GM04503 (cell line): Measurements from ENCODE around the gene MRPL55.

Source experiments
- DNase-seq: peaks from one replicate; pipeline ENCODE4 v3.0.0-alpha.2; 2012; ENCODE audit warnings: low read depth

Gene MRPL55

DNA sequence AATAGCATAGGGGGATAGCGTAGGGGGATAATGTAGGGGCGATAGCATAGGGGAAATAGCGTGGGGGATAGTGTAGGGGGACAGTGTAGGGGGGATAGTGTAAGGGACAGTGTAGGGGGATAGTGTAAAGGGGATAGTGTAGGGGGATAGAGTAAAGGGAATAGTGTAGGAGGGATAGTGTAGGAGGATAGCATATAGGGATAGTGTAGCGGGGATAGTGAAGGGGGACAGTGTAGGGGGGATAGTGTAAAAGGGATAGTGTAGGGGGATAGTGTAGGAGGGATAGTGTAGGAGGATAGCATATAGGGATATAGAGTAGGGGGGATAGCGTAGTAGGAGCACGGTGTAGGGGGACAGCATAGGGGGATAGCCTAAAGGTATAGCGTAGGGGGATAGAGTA, 40.7 kb downstream of the MRPL55 start:
- no peak for DNase-seq

DNA sequence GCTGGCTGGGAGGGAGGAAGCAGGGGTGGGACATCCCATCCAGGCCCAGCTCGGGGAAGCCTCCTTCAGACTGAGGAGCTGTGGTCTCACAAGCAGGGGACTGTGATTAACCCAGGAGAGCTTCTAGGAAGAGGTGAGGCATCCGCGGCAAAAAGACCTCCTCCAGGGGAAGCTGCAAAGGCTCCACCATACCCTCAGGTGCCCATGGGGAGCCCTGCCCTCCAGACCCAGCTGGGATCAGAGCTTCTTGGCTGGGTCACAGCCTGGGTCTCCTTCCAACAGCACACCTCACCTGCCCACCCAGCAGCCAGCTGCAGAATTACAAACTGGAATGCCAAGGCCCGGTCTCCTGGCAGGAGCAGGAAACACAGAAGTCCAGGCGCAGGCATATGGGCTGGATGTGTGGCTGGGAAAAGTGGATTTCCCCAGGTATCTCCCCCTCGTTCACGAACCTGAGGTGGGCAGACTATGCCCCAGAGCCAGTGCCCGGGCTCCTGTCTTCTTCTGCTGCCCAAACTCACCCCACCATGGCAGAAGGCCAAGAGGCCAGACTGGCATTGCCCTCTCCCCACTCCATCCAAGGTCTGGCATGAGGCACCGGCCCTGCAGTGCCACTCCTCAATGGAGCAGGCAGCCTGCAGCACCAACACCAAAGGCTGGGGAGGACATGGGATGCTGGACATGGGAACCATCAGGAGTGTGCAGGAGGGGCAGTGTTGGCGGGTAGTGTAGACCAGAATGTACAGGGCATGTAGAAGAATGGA, 42.0 kb downstream of the MRPL55 start:
- DNase-seq: no peak

DNA sequence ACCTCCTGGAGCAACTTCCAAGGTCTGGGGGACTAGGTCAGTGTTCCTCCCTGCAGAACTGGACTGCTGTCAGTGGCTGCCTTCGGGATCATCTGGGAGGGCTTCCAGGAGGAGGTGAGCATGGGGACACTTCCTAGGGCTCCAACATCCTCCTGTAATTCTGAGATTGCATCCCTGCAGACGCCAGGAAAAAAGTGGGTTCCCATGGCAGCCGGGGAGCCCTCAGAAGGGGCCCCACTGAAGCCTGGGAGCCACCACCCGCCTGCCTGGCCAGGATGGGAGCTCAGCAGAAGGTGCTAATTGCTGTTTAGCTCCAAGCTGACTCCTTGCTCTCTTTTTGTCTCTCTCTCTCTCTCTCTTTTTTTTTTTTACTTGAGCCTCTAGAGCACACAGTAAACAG, 42.7 kb downstream of the MRPL55 start:
- no peak for DNase-seq

DNA sequence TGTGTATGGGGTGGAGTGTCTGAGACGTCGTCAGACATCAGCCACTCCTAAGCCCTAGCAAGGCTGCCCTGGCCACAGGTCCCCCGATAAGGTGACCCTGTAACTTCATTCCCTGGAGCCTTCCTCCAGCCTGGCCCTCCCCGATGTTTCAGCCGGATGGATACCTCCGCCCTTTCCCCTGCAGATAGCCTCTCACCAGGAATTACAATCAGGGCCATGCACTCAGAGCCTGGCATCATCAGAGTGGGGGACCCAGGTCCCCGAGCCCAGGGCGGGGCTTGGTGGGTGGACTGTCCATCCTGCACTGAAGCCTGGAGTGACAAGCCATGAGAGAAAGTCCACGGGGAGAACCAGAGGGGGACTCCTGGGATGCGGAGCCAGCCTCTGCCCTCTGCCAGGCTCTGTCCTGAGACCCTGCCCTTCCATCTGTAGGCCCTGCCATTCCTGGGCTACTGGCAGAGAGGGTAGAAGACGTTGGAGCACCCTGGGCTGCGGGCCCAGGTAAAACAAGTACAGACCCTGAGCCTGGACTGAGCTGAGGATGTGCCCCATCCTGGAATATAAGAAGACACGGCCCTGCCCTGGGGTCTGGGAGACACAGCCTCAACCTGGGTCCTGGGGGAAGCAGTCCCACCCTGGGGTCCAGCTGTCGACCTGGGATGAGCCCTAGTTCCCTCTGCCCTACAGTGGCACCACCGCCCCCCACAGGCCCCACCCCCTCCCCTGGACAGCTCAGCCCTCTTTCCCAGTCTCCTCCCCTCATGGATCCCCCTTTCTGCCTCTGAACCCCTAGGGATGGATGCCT, 43.4 kb downstream of the MRPL55 start:
- no peak for DNase-seq

DNA sequence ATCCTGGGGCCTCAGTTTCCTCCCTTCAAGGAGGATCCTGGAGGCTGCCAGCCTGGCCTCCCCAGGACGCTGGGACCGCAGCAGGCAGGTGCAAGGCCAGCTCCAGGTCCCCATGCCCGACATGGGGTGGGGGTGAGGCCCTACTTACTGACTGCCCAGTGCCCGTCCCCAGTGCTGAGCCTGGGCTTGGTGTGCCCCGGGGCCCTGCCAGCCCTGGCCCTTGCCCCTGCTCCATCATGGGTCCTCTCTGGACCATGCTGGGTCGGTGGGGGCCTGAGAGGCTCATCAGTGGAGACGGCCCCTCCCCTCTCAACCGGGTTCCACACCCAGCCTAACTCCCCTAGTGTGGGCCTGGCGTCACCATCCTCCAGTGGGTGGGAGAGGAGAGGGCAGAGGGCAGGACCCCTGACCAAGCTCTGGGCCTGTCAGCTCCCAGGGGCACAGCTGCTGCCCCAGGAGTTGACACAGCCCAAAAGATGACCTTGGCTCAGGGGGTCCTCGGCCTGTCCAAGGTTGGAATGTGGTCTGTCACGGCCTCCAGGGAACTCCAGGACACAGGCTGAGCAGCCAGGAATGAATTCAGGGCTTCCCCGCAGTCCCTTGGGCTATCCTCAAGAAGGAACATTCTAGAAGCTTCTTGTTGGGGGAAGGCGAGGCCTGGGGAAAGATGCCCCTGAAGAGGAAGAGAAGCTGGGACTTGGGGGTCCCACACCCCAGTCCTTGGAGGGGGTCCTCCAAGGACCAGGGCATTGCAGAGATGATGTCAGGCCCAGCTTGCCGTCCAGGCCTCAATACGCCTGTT, 44.2 kb downstream of the MRPL55 start:
- DNase-seq: no peak

DNA sequence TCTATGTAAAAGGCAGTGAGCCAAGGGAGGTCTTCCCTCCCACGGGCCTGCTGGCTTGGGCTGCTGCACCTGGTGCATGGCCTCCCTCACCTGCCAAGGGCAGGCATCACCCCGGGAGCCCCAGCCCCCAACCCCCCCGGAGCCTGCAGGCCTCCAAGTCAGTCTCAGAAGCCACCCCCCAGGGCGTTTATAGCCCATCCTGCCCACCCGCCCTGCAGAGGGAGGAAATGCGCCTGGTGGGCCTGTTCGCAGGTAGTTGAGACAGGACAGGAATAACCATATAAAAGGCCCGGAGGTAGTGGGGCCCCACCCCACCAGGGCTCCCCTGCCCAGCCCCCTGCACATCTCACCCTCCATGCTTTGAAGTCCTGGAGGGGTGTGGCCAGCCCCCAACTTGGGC, 44.8 kb downstream of the MRPL55 start:
- no peak for DNase-seq

DNA sequence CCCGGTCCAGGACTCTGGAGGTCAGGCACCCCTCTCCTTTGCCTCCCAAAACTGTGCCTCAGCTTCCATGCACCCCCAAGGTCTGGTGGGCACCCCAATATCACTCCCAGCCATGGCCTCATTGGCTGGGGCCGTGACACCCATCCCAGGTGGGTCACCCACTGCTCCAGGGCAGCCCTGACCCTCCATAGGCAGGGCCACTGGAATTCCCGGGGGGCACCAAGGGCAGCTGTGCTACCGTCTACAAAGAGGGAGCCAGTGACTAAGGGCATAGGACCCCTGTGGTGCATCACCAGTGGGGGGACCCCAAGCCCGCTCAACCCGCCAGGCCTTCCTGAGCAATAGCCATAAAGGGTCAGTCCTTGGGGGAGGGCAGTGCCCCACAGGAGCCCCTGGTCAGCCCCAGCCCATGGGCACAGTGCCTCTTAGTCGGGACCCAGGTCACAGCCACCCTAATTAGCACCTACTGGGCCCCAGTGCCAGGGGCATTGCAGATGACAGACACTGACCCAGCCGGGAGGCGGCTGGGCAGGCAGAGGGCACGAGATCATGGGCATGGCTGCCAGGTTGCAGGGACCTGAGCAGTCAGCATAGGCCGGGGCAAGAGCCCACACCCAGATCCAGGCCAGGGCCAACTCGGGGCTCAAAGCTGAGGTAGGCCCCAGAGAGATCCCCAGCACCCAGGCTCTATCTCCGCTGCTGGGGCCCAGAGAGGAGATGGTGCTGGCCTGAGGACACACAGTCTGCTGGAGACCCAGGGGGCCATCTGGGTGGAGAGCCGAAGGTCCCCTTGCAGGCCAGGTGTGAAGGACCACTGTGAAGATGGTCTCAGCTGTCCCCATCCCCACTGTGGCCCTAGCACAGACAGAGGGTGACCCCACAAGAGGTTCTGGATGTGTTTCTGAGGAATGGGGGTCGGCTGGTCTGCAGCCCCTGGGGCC, 45.6 kb downstream of the MRPL55 start:
- DNase-seq: no peak

DNA sequence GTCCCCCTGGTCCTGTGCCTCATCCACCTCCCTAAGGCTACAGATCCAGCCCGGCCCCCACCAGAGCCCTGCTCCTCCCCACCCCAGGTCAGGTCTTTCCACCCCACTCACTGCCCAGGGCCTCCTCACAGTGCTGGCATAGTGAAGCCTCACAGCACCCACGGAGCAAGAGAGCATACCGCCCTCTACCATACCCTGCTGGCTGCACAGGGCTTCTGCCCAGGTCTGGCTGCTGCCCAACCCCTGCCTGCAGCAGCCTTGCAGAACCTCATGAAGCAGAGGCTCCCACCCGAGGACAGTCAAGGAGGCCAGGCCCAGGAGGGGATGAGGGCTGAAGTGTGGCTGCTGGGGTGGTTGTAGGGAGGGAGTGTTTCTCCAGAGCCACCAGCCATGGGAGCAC, 46.3 kb downstream of the MRPL55 start:
- DNase-seq: no peak

DNA sequence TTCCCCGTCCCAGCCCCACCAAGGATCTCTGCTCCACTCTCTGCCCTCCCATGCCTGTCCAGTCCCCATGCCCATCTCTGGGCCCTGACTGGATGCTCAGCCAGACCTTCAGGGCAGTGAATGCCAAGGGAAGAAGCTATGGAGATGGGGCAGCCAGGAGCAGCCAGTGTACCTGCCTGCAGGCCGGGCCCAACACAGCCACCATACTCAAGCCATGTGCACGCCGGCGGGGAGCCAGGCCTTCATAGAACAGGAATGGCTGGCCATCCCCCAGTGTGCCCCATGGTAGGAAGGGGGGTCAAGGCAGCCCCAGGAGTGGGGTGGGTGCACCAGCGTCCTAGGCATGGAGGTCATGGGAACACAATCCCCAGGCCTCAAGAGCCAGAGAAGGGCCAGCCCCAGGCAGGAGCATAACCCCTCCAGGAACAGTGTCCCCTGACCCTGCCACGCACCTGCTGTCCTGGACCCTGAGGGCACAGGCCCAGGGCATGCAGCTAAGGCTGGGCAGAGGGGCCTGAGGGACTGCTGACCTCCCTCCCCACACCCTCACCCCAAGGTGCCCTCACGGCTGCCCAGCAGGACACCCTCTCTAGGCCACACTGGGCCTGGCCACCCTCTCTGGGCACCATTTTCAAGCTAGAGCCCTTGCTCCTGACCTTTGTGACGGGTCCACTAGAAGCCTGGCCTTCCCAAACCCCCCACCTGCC, 46.9 kb downstream of the MRPL55 start:
- DNase-seq: no peak

DNA sequence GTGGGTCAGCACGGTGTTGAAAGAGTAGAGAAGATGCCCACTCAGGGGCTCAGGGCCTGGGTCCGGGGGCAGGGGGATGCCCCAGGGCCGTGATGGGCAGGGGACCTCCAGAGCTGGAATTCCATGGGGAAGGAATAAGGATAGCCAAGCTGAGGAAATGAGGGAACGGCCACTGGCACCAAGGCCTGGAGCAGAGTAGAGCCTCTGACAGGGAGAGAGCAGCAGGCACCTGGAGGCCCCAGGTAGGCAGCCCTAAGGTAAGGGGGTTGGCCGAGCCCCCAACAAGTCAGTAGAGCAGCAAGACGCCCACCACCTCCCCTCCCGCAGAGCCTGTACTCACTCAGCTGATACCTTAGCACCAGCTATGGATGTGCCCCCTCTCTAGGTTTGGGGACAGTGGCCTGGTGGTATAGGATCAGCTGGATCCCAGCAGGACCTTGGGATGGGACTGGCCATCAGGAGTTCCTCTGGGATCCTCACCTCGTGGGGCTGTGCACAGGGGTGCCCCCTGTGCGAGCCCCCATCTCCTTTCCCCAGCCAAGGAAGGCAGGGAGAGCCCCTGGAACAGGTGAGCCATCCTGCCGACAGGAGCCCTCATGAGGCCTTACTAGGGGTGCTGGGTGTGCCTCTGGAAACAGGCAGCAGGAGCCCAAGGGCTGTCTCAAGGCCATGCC, 47.6 kb downstream of the MRPL55 start:
- no peak for DNase-seq

DNA sequence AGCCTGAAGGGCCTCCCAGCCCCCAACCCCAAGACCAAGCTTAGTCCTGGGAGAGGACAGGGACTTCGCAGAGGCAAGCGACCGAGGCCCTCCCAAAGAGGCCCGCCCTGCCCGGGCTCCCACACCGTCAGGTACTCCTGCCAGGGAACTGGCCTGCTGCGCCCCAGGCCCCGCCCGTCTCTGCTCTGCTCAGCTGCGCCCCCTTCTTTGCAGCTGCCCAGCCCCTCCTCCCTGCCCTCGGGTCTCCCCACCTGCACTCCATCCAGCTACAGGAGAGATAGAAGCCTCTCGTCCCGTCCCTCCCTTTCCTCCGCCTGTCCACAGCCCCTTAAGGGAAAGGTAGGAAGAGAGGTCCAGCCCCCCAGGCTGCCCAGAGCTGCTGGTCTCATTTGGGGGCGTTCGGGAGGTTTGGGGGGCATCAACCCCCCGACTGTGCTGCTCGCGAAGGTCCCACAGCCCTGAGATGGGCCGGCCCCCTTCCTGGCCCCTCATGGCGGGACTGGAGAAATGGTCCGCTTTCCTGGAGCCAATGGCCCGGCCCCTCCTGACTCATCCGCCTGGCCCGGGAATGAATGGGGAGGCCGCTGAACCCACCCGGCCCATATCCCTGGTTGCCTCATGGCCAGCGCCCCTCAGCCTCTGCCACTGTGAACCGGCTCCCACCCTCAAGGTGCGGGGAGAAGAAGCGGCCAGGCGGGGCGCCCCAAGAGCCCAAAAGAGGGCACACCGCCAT, 48.5 kb downstream of the MRPL55 start:
- DNase-seq: no peak

DNA sequence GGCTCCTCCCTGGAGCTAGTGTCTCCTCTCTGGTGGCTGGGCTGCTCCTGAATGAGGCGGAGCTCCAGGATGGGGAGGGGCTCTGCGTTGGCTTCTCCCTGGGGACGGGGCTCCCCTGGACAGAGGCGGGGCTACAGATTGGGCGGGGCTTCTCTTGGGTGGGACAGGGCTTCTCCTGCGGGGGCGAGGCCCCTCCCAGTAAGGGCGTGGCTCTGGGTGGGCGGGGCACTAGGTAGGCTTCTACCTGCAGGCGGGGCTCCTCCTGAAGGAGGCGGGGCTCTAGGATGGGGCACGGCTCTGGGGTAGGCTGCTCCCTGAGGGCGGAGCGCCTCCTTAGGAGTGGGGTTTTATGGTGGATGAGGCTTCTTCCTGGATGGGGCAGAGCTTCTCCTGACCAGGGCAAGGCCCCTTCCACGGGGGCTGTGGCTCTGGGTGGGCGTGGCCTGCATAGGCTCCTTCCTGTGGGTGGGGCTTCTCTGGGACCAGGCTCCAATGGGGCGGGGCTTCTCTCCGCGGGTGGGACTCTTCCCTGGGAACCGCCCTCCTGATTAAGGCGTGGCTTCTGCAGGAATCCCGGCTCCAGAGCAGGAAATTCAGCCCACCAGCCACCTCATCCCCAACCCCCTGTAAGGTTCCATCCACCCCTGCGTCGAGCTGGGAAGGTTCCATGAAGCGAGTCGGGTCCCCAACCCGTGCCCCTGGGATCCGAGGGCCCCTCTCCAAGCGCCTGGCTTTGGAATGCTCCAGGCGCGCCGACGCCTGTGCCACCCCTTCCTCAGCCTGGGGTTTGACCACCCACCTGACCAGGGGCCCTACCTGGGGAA, 49.3 kb downstream of the MRPL55 start:
- DNase-seq: no peak

DNA sequence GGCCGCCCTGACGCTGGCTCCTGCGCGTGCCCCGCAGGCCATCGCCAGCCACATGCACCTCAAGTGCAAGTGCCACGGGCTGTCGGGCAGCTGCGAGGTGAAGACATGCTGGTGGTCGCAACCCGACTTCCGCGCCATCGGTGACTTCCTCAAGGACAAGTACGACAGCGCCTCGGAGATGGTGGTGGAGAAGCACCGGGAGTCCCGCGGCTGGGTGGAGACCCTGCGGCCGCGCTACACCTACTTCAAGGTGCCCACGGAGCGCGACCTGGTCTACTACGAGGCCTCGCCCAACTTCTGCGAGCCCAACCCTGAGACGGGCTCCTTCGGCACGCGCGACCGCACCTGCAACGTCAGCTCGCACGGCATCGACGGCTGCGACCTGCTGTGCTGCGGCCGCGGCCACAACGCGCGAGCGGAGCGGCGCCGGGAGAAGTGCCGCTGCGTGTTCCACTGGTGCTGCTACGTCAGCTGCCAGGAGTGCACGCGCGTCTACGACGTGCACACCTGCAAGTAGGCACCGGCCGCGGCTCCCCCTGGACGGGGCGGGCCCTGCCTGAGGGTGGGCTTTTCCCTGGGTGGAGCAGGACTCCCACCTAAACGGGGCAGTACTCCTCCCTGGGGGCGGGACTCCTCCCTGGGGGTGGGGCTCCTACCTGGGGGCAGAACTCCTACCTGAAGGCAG, 50.0 kb downstream of the MRPL55 start:
- no peak for DNase-seq

DNA sequence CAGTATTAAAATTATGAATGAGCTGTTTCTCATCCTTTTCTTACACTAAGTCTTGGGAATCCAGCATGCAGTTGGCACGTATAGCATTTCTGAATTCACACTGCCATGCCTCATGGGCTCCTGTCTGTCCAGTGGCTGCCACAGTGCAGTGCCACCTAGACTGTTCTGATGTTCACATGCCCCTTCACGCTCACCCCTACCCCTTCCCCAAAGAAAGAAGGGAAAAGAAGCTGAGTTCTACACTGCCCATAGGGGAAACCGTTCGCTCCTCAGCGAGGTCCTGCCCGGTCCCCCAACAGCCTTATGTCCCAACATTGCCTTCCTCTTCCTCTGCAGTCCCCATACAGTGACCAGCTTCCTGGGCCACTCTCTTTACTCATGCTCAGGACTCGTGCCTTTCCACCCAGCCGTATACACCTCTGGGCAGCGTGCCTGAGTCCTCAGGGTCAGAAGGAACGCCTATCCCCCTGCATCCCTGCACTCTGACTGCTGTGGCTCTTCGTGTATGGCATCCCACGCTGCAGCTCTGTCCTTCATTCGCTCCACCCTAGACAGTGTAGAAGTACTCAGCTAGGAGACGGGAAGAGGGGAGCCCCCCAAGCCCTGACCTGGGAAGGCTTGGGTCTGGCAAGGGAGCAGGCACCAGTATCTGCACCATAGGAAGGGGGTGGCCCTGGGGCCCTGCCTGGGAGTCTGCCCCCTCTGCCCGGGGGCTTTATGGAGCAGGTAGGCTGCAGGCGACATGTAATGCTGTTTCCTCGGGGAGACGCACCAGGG, 50.7 kb downstream of the MRPL55 start:
- DNase-seq: no peak
